ENCODE results near the gene HDAC2.

Gene HDAC2

GRCh38 chr6:113909224-113909856 is 61.6 kb downstream of the HDAC2 start:
- DNase-seq (ENCODE audit: low spot score): peak; percentile 72

GRCh38 chr6:113908801-113909200 is 62.1 kb downstream of the HDAC2 start:
- no peak for DNase-seq (ENCODE audit: low spot score)

GRCh38 chr6:113907102-113907815 is 63.7 kb downstream of the HDAC2 start:
- no peak for DNase-seq (ENCODE audit: low spot score)

- DNase-seq (ENCODE audit: low spot score): peak; percentile 3
Measured at GRCh38 chr6:113903666-113904330, 67.2 kb downstream of the HDAC2 start.

- peak; percentile 48 for DNase-seq (ENCODE audit: low spot score)
Measured at GRCh38 chr6:113901482-113901881, 69.5 kb downstream of the HDAC2 start.

- DNase-seq (ENCODE audit: low spot score): no peak
Measured at GRCh38 chr6:113894712-113895674, 76.0 kb downstream of the HDAC2 start.

- no peak for DNase-seq (ENCODE audit: low spot score)
Measured at GRCh38 chr6:113893866-113894265, 77.1 kb downstream of the HDAC2 start.

- no peak for DNase-seq (ENCODE audit: low spot score)
Measured at GRCh38 chr6:113893451-113893850, 77.5 kb downstream of the HDAC2 start.

GRCh38 chr6:113888956-113889630 is 81.9 kb downstream of the HDAC2 start:
- no peak for DNase-seq (ENCODE audit: low spot score)

GRCh38 chr6:113888493-113888892 is 82.5 kb downstream of the HDAC2 start:
- no peak for DNase-seq (ENCODE audit: low spot score)

- DNase-seq (ENCODE audit: low spot score): no peak
Measured at GRCh38 chr6:113886512-113886911, 84.4 kb downstream of the HDAC2 start.

GRCh38 chr6:113884011-113884410 is 86.9 kb downstream of the HDAC2 start:
- no peak for DNase-seq (ENCODE audit: low spot score)
